Rectal smooth muscle tissue (tissue), 1 donor: ENCODE measurements around the gene PCDHGA1.
"Not testable (repeated sequence)": the region's sequence is repeated elsewhere in the genome, so short reads cannot be mapped to it uniquely, and the experiment has no call there.

Experiments
- H3K27ac ChIP-seq: one replicate; pipeline ENCODE4 v1.7.0; 2013; ENCODE audit warnings: low read depth, low read length, inconsistent platforms
- H3K27me3 ChIP-seq: one replicate; pipeline ENCODE4 v1.7.0; 2013; ENCODE audit warnings: low read length; ENCODE audit not compliant: control insufficient read depth, insufficient read depth
- H3K36me3 ChIP-seq: one replicate; pipeline ENCODE4 v1.7.0; 2013; ENCODE audit warnings: low read length; ENCODE audit not compliant: control insufficient read depth, insufficient read depth
- H3K4me1 ChIP-seq: one replicate; pipeline ENCODE4 v1.7.0; 2013; ENCODE audit warnings: low read length; ENCODE audit not compliant: control insufficient read depth, insufficient read depth
- H3K4me3 ChIP-seq: one replicate; pipeline ENCODE4 v1.7.0; 2013; ENCODE audit warnings: low read length
- H3K9ac ChIP-seq: one replicate; pipeline ENCODE4 v1.7.0; 2013; ENCODE audit warnings: low read length

Gene PCDHGA1

DNA sequence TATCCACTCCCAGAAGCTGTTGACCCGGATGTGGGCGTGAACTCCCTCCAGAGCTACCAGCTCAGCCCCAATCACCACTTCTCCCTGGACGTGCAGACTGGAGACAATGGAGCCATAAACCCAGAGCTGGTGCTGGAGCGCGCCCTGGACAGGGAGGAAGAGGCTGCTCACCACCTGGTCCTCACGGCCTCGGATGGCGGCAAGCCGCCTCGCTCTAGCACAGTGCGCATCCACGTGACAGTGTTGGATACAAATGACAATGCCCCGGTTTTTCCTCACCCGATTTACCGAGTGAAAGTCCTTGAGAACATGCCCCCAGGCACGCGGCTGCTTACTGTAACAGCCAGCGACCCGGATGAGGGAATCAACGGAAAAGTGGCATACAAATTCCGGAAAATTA lies 63.0 kb downstream of the PCDHGA1 start:
- Histone ChIP-seq H3K27ac (no peak overlapping the region), H3K36me3 (no peaks in the 10 kb centered on the region), H3K4me3 (no peak overlapping the region), H3K9ac (no peak overlapping the region), H3K4me1 (no peaks in the 10 kb centered on the region), H3K27me3 (no peaks in the 10 kb centered on the region)

DNA sequence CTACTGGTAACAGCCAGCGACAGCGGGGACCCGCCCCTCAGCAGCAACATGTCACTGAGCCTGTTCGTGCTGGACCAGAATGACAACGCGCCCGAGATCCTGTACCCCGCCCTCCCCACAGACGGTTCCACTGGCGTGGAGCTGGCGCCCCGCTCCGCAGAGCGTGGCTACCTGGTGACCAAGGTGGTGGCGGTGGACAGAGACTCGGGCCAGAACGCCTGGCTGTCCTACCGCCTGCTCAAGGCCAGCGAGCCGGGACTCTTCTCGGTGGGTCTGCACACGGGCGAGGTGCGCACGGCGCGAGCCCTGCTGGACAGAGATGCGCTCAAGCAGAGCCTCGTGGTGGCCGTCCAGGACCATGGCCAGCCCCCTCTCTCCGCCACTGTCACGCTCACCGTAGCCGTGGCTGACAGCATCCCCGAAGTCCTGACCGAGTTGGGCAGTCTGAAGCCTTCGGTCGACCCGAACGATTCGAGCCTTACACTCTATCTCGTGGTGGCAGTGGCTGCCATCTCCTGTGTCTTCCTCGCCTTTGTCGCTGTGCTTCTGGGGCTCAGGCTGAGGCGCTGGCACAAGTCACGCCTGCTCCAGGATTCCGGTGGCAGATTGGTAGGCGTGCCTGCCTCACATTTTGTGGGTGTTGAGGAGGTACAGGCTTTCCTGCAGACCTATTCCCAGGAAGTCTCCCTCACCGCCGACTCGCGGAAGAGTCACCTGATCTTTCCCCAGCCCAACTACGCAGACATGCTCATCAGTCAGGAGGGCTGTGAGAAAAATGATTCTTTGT lies 64.3 kb downstream of the PCDHGA1 start:
- H3K4me3 ChIP-seq = not testable (repeated sequence)

GRCh38 chr5:141397756-141398551 lies 67.6 kb downstream of the PCDHGA1 start, which contains the start of gene PCDHGB5:
Gene PCDHGB5 (plus strand): TSS chr5:141397947. CDS start chr5:141398128, 181 bp downstream.
- H3K4me1 ChIP-seq, H3K27ac ChIP-seq, H3K36me3 ChIP-seq, H3K9ac ChIP-seq, H3K27me3 ChIP-seq: not testable (repeated sequence)
- H3K4me3 ChIP-seq = peak within 1 kb of the TSS; percentile 27

More for the DNA sequence above, 64.3 kb downstream of the PCDHGA1 start:
- H3K9ac ChIP-seq, H3K27ac ChIP-seq, H3K4me1 ChIP-seq, H3K27me3 ChIP-seq, H3K36me3 ChIP-seq: not testable (repeated sequence)

DNA sequence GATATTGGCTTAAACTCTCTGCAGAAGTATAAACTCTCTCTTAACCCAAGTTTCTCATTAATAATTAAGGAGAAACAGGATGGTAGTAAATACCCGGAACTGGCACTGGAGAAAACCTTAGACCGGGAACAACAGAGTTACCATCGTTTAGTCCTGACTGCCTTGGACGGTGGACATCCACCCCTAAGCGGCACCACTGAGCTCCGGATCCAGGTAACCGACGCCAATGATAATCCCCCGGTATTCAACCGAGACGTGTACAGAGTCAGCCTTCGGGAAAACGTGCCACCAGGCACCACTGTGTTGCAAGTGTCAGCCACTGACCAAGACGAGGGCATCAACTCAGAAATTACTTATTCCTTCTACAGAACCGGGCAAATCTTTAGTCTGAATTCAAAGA lies 68.3 kb downstream of the PCDHGA1 start:
- H3K27ac ChIP-seq = no peak overlapping the region
- no peaks in the 10 kb centered on the region for H3K4me1 ChIP-seq
- no peak overlapping the region for H3K9ac ChIP-seq
- H3K36me3 ChIP-seq = no peaks in the 10 kb centered on the region
- no peaks in the 10 kb centered on the region for H3K27me3 ChIP-seq
- H3K4me3 ChIP-seq = no peak overlapping the region

- Histone ChIP-seq H3K27me3 (no peaks in the 10 kb centered on the region), H3K36me3 (no peaks in the 10 kb centered on the region), H3K27ac (no peak overlapping the region), H3K4me3 (peak overlapping the region; percentile 36), H3K4me1 (no peaks in the 10 kb centered on the region), H3K9ac (no peak overlapping the region)
Observed at GRCh38 chr5:141399555-141400258, 69.4 kb downstream of the PCDHGA1 start.

DNA sequence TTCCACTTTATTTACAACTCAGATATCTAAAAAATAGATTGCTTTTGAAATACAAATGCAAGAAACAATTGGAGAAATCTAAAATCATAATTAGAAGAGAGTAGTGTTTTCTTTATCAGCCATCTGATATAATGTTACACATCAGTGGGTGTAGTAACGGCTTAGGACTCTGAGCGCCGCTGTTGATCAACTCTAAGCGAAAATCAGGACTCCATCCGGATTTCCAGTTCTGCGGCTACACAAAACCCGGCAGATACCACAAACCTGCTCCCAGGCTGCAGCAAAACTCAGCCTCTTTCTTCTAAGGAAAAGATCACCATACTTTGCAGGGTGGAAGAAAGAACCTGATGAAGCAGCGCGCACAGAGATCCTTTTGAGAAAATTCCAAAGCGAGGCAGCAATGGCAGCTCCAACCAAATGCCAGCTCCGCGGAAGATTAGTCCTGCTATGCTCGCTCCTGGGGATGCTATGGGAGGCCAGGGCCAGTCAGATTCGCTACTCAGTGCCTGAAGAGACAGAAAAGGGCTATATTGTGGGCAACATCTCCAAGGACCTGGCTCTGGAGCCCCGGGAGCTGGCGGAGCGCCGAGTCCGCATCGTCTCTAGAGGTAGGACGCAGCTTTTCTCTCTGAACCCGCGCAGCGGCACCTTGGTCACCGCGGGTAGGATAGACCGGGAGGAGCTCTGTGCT lies 72.4 kb downstream of the PCDHGA1 start, which contains the start of gene PCDHGA9:
PCDHGA9 (plus strand) TSS at position 226 of the 691 bp plus-strand sequence; CDS start at position 401, 175 bp downstream.
- H3K9ac ChIP-seq = no peak within 1 kb of the TSS
- no peak within 1 kb of the TSS for H3K27ac ChIP-seq
- H3K27me3 ChIP-seq = no peaks in the 10 kb centered on the region

DNA sequence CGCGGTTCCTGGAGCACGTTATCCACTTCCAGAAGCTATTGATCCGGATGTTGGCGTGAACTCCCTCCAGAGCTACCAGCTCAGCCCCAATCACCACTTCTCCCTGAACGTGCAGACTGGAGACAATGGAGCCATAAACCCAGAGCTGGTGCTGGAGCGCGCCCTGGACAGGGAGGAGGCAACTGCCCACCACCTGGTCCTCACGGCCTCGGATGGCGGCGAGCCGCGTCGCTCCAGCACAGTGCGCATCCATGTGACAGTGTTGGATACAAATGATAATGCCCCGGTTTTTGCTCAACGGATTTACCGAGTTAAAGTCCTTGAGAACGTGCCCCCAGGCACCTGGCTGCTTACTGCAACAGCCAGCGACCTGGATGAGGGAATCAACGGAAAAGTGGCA lies 73.1 kb downstream of the PCDHGA1 start:
- no peaks in the 10 kb centered on the region for H3K4me1 ChIP-seq
- peak overlapping the region; percentile 40 for H3K4me3 ChIP-seq
- H3K36me3 ChIP-seq = no peaks in the 10 kb centered on the region
- H3K27ac ChIP-seq = no peak overlapping the region
- no peaks in the 10 kb centered on the region for H3K27me3 ChIP-seq
- H3K9ac ChIP-seq = no peak overlapping the region

More for the DNA sequence above, 72.4 kb downstream of the PCDHGA1 start, which contains the start of gene PCDHGA9:
- Histone ChIP-seq H3K4me1 (no peaks in the 10 kb centered on the region), H3K36me3 (no peaks in the 10 kb centered on the region), H3K4me3 (peak within 1 kb of the TSS; percentile 40)

- not testable (repeated sequence) for H3K27me3 ChIP-seq, H3K36me3 ChIP-seq, H3K4me1 ChIP-seq, H3K27ac ChIP-seq, H3K9ac ChIP-seq
- peak within 1 kb of the TSS; percentile 45 for H3K4me3 ChIP-seq
Observed at GRCh38 chr5:141407790-141408505, 77.6 kb downstream of the PCDHGA1 start, which contains the start of gene PCDHGB6. Gene PCDHGB6 (plus strand): TSS chr5:141408021. CDS start chr5:141408203, 182 bp downstream.

DNA sequence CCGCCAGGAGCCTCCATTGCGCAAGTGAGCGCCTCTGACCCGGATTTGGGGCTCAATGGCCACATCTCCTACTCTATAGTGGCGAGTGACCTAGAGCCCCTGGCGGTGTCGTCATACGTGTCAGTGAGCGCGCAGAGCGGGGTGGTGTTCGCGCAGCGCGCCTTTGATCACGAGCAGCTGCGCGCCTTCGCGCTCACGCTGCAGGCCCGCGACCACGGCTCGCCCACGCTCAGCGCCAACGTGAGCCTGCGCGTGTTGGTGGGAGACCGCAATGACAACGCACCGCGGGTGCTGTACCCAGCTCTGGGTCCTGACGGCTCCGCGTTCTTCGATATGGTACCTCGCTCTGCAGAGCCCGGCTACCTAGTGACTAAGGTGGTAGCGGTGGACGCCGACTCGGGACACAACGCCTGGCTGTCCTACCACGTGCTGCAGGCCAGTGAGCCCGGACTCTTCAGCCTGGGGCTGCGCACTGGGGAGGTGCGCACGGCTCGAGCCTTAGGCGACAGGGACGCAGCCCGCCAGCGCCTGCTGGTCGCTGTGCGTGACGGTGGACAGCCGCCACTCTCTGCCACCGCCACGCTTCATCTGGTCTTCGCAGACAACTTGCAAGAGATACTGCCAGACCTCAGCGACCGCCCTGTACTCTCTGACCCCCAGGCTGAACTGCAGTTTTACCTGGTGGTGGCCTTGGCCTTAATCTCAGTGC lies 79.4 kb downstream of the PCDHGA1 start:
- Histone ChIP-seq H3K36me3 (peaks cover 5% of the 10 kb centered on the region), H3K27ac (no peak overlapping the region), H3K9ac (no peak overlapping the region), H3K27me3 (peaks cover 5% of the 10 kb centered on the region), H3K4me1 (no peaks in the 10 kb centered on the region), H3K4me3 (peak overlapping the region; percentile 29)

GRCh38 chr5:141411575-141411974 lies 81.3 kb downstream of the PCDHGA1 start:
- Histone ChIP-seq H3K27me3 (peaks cover 5% of the 10 kb centered on the region), H3K4me1 (no peaks in the 10 kb centered on the region), H3K9ac (no peak overlapping the region), H3K27ac (no peak overlapping the region), H3K36me3 (peaks cover 5% of the 10 kb centered on the region), H3K4me3 (no peak overlapping the region)
